ENCODE results near the gene CCDC146.
"Not testable (repeated sequence)": the region's sequence is repeated elsewhere in the genome, so short reads cannot be mapped to it uniquely, and the experiment has no call there.

Gene CCDC146

GRCh38 chr7:77222819-77223218, 100.4 kb downstream of the CCDC146 start:
- no peak for TF ChIP-seq CTCF (conservative IDR thresholded peaks at IDR 0.05; ENCODE audit: control insufficient read depth, insufficient read depth, low read depth, low read length)
- DNase-seq (ENCODE audit: low read depth): no peak

GRCh38 chr7:77223261-77223660, 100.8 kb downstream of the CCDC146 start:
- H3K4me3 ChIP-seq (ENCODE audit: control insufficient read depth, low read depth, low read length): no peak overlapping the region
- DNase-seq (ENCODE audit: low read depth): no peak
- TF ChIP-seq CTCF (conservative IDR thresholded peaks at IDR 0.05; ENCODE audit: control insufficient read depth, insufficient read depth, low read depth, low read length): no peak

More at GRCh38 chr7:77222819-77223218, 100.4 kb downstream of the CCDC146 start:
- no peak overlapping the region for H3K4me3 ChIP-seq (ENCODE audit: control insufficient read depth, low read depth, low read length)

- H3K4me3 ChIP-seq (ENCODE audit: control insufficient read depth, low read depth, low read length): no peak overlapping the region
- no peak for TF ChIP-seq CTCF (conservative IDR thresholded peaks at IDR 0.05; ENCODE audit: control insufficient read depth, insufficient read depth, low read depth, low read length)
- peak; percentile 8 for DNase-seq (ENCODE audit: low read depth)
Observed at GRCh38 chr7:77226357-77226839, 104.0 kb downstream of the CCDC146 start.

- not testable (repeated sequence) for DNase-seq (ENCODE audit: low read depth); H3K4me3 ChIP-seq (ENCODE audit: control insufficient read depth, low read depth, low read length)
Observed at GRCh38 chr7:77228795-77229194, 106.4 kb downstream of the CCDC146 start.

- no peak overlapping the region for H3K4me3 ChIP-seq (ENCODE audit: control insufficient read depth, low read depth, low read length)
- TF ChIP-seq CTCF (conservative IDR thresholded peaks at IDR 0.05; ENCODE audit: control insufficient read depth, insufficient read depth, low read depth, low read length): no peak
- DNase-seq (ENCODE audit: low read depth): no peak
Observed at GRCh38 chr7:77232467-77232866, 110.1 kb downstream of the CCDC146 start.

GRCh38 chr7:77235276-77235675, 112.9 kb downstream of the CCDC146 start:
- DNase-seq (ENCODE audit: low read depth): peak; percentile 74
- TF ChIP-seq CTCF (conservative IDR thresholded peaks at IDR 0.05; ENCODE audit: control insufficient read depth, insufficient read depth, low read depth, low read length): no peak

GRCh38 chr7:77238703-77239136, 116.3 kb downstream of the CCDC146 start:
- no peak for DNase-seq (ENCODE audit: low read depth)
- no peak overlapping the region for H3K4me3 ChIP-seq (ENCODE audit: control insufficient read depth, low read depth, low read length)
- TF ChIP-seq CTCF (conservative IDR thresholded peaks at IDR 0.05; ENCODE audit: control insufficient read depth, insufficient read depth, low read depth, low read length): no peak

More at GRCh38 chr7:77235276-77235675, 112.9 kb downstream of the CCDC146 start:
- no peak overlapping the region for H3K4me3 ChIP-seq (ENCODE audit: control insufficient read depth, low read depth, low read length)
